HCT116 (cell line): Measurements from ENCODE around the gene PXMP2. TPM values are rescaled to one million over a fixed set of nuclear protein-coding genes. Genes with fewer than 3 reads are reported as not detected.
"Not testable (repeated sequence)": the region's sequence is repeated elsewhere in the genome, so short reads cannot be mapped to it uniquely, and the experiment has no call there.

Source experiments
- ATAC-seq: fragments of 200-7000 bp; cut with Tn5 transposase; 2 replicates; pipeline ENCODE4 v1.9.1; 2020; ENCODE audit warnings: mild to moderate bottlenecking, moderate library complexity
- BruUV-seq: library from RNA; stranded (reverse); fragments of 400-500 nt; replicated peaks from 2 replicates; lab custom pipeline; 2021; lab: Mats Ljungman, UMichigan
- CTCF ChIA-PET: fragments of 300-600 bp; sonication (Branson Sonifier 250); formaldehyde crosslinking; loops from one replicate; lab custom pipeline; 2021; ENCODE audit warnings: antibody characterized with exemption; lab: Charles Lee
- POLR2A ChIA-PET: fragments of 300-600, 350-600 bp; sonication (Branson Sonifier 250); formaldehyde crosslinking; loops from one replicate; lab custom pipeline; 2021; ENCODE audit warnings: antibody characterized with exemption; lab: Charles Lee
- RAD21 ChIA-PET, 2 experiments: fragments of 300-600 bp; sonication (Branson Sonifier 250); formaldehyde crosslinking; loops; one replicate each; lab custom pipeline; 2023; ENCODE audit warnings: low total read pairs in 2 of 2; ENCODE audit not compliant: uncharacterized antibody in 2 of 2, unreplicated experiment in 2 of 2, low non-redundant PET in 1 of 2; lab: Charles Lee
- DNase-seq: peaks from one replicate; pipeline ENCODE4 v3.0.0-alpha.2; 2010; ENCODE audit warnings: low read depth, low spot score
- H2AFZ ChIP-seq: fragments of 200-600 bp; shearing (Covaris generic), sonication (generic); 2 replicates; pipeline ENCODE4 v1.6.1; 2017; ENCODE audit warnings: low read depth, mixed run types, mixed read lengths, antibody characterized with exemption, low read length; ENCODE audit not compliant: poor library complexity, severe bottlenecking
- H3K27ac ChIP-seq: 2 replicates; pipeline ENCODE4 v1.5.1; 2012; ENCODE audit warnings: low read depth, low read length
- H3K27me3 ChIP-seq: fragments of 200-600 bp; sonication (generic); 2 replicates; pipeline ENCODE4 v1.6.1; 2016; ENCODE audit warnings: mixed run types, low read length, mixed read lengths; ENCODE audit not compliant: insufficient read depth
- H3K36me3 ChIP-seq, 2 experiments: fragments of 200-500 bp in 1 of 2; fragments of 200-600 bp in 1 of 2; sonication (Bioruptor generic) in 1 of 2; sonication (generic) in 1 of 2; 2 replicates each; pipeline versions ENCODE4 v1.5.1 to v1.6.1; 2014 to 2016; ENCODE audit warnings: low read length in 2 of 2, inconsistent platforms in 1 of 2, mixed read lengths in 1 of 2, mixed run types in 1 of 2; ENCODE audit not compliant: insufficient read depth in 2 of 2, control insufficient read depth in 1 of 2
- H3K4me1 ChIP-seq, 2 experiments: fragments of 200-600 bp in 1 of 2; sonication (generic) in 1 of 2; 2 replicates each; pipeline versions ENCODE4 v1.5.1 to v1.6.1; 2012 to 2017; ENCODE audit warnings: low read length in 2 of 2, inconsistent platforms in 1 of 2, mild to moderate bottlenecking in 1 of 2, mixed read lengths in 1 of 2, mixed run types in 1 of 2, moderate library complexity in 1 of 2; ENCODE audit not compliant: insufficient read depth in 2 of 2, control insufficient read depth in 1 of 2
- H3K4me2 ChIP-seq: fragments of 200-600 bp; sonication (generic); 2 replicates; pipeline ENCODE4 v1.6.1; 2017; ENCODE audit warnings: mixed run types, low read length, mixed read lengths
- H3K4me3 ChIP-seq, 2 experiments: fragments of 200-600 bp in 1 of 2; sonication (generic) in 1 of 2; replicated peaks in 1 of 2; 2 replicates each; pipeline ENCODE4 v1.5.1; 2011 to 2016; ENCODE audit warnings: low read length in 2 of 2, control low read depth in 1 of 2, low read depth in 1 of 2, mild to moderate bottlenecking in 1 of 2, mixed read lengths in 1 of 2, mixed run types in 1 of 2
- H3K79me2 ChIP-seq: fragments of 200-600 bp; sonication (generic); 2 replicates; pipeline ENCODE4 v1.6.1; 2017; ENCODE audit warnings: mild to moderate bottlenecking, mixed run types, low read length, moderate library complexity, mixed read lengths; ENCODE audit not compliant: insufficient read depth
- H3K9ac ChIP-seq: fragments of 200-600 bp; sonication (generic); 2 replicates; pipeline ENCODE4 v1.6.1; 2016; ENCODE audit warnings: low read length, mixed read lengths
- H3K9me2 ChIP-seq: fragments of 200-600 bp; sonication (generic), shearing (Covaris generic); 2 replicates; pipeline ENCODE4 v1.6.1; 2017; ENCODE audit warnings: mixed run types, mild to moderate bottlenecking, moderate library complexity; ENCODE audit not compliant: insufficient read depth
- H3K9me3 ChIP-seq, 2 experiments: fragments of 200-500 bp in 1 of 2; fragments of 200-600 bp in 1 of 2; sonication (Bioruptor generic) in 1 of 2; sonication (generic) in 1 of 2; 2 replicates each; pipeline ENCODE4 v1.6.1; 2014 to 2017; ENCODE audit warnings: low read length in 2 of 2, mixed read lengths in 2 of 2, inconsistent platforms in 1 of 2, low read depth in 1 of 2, mild to moderate bottlenecking in 1 of 2, mixed run types in 1 of 2, moderate library complexity in 1 of 2; ENCODE audit not compliant: control insufficient read depth in 1 of 2, insufficient read depth in 1 of 2
- H4K20me1 ChIP-seq: fragments of 200-600 bp; sonication (generic), shearing (Covaris generic); 2 replicates; pipeline ENCODE4 v1.6.1; 2017; ENCODE audit warnings: mixed run types, mild to moderate bottlenecking, moderate library complexity; ENCODE audit not compliant: insufficient read depth
- CTCF ChIP-seq, 3 experiments: fragments of 200-600 bp in 1 of 3; sonication (generic) in 1 of 3; IDR thresholded peaks in 2 of 3; conservative IDR thresholded peaks in 1 of 3; 2 replicates each; pipeline ENCODE4 v1.5.1; 2012 to 2017; ENCODE audit warnings: low read depth in 2 of 3, low read length in 2 of 3, antibody characterized with exemption in 1 of 3, borderline replicate concordance in 1 of 3, control low read depth in 1 of 3, mild to moderate bottlenecking in 1 of 3, mixed read lengths in 1 of 3, mixed run types in 1 of 3, moderate library complexity in 1 of 3; ENCODE audit not compliant: insufficient read depth in 1 of 3
- MAX ChIP-seq: IDR thresholded peaks from 2 replicates; pipeline ENCODE4 v1.6.1; 2012
- POLR2A ChIP-seq: IDR thresholded peaks from 2 replicates; pipeline ENCODE4 v1.7.0; 2011; ENCODE audit warnings: borderline replicate concordance; ENCODE audit not compliant: insufficient read depth, insufficient read length; ENCODE audit errors: extremely low read depth
- POLR2AphosphoS5 ChIP-seq: IDR thresholded peaks from 2 replicates; pipeline ENCODE4 v1.6.1; 2011; ENCODE audit warnings: mild to moderate bottlenecking, low read depth, low read length, moderate library complexity
- SIN3A ChIP-seq: IDR thresholded peaks from 2 replicates; pipeline ENCODE4 v1.6.1; 2012; ENCODE audit warnings: low read depth
- TCF7L2 ChIP-seq: IDR thresholded peaks from 2 replicates; pipeline ENCODE4 v1.7.0; 2011; ENCODE audit warnings: borderline replicate concordance, inconsistent platforms; ENCODE audit not compliant: insufficient read depth, insufficient read length; ENCODE audit errors: extremely low read depth
- intact Hi-C: fragments of 100-400 bp; cut with micrococcal nuclease; formaldehyde crosslinking; loops from 2 replicates; pipeline ENCODE4 v1.10.0; 2022
- total RNA-seq: library from RNA; stranded (reverse); gene quantifications from one replicate; pipeline ENCODE4 v1.2.1, GENCODE V29; 2021; ENCODE audit not compliant: unreplicated experiment

The PXMP2 gene
- total RNA-seq, 1 experiment from 2014 or later: 30.9 TPM

GRCh38 chr12:132753670-132754069, 66.3 kb downstream of the PXMP2 start:
- CTCF ChIA-PET, H3K9me3 ChIP-seq, H3K9ac ChIP-seq, H3K4me1 ChIP-seq, DNase-seq, intact Hi-C loops, ATAC-seq, POLR2A ChIA-PET, H4K20me1 ChIP-seq, H3K9me2 ChIP-seq, H3K4me3 ChIP-seq, H3K27me3 ChIP-seq, BruUV-seq, H2AFZ ChIP-seq, RAD21 ChIA-PET, H3K4me2 ChIP-seq, H3K27ac ChIP-seq: not testable (repeated sequence)
- H3K79me2 ChIP-seq: peaks cover 81% of the 10 kb centered on the region
- peaks cover 37 to 47% of the 10 kb centered on the region in 2 experiments; a peak in 3 of 4 replicates for H3K36me3 ChIP-seq

GRCh38 chr12:132754160-132754932, 67.0 kb downstream of the PXMP2 start:
- ChIA-PET RAD21 (no interaction called here), POLR2A (no interaction called here), CTCF (no interaction called here)
- Histone ChIP-seq H3K27ac (no peak overlapping the region), H3K4me1 (0 out of 4 replicates have a peak, but pooled peaks cover 0 to 3% of the 10 kb centered on the region in 2 experiments), H3K27me3 (no peaks in the 10 kb centered on the region), H3K9me3 (no peaks in the 10 kb centered on the region), H3K9me2 (no peaks in the 10 kb centered on the region), H3K4me3 (no peak overlapping the region), H3K4me2 (no peak overlapping the region), H3K79me2 (peaks cover 87% of the 10 kb centered on the region), H4K20me1 (no peaks in the 10 kb centered on the region; the same call in 1 of the 2 replicates), H2AFZ (no peak overlapping the region), H3K9ac (no peak overlapping the region), H3K36me3 (peaks cover 34 to 45% of the 10 kb centered on the region in 2 experiments; a peak in 3 of 4 replicates)
- TF ChIP-seq SIN3A (no peak), CTCF (IDR thresholded peaks at IDR 0.05 in 2 of 3, conservative IDR thresholded peaks at IDR 0.05 in 1 of 3; ENCODE audit: borderline replicate concordance in 1 of 3, insufficient read depth in 1 of 3, low read depth in 2 of 3, low read length in 2 of 3) (peak in 2 of 3 experiments; percentile 6 to 24; a peak in 2 of 6 replicates), TCF7L2 (no peak), POLR2AphosphoS5 (no peak), MAX (no peak), POLR2A (no peak)
- intact Hi-C loops: no loop called here
- BruUV-seq: no TSS peak
- ATAC-seq (peak; percentile 93), DNase-seq (peak; percentile 19)

Other genes starting within 250 kb of the PXMP2 start
- 124 TPM for gene FBRSL1, start 197.4 kb upstream of the PXMP2 start, total RNA-seq
- gene LRCOL1, start 77.0 kb upstream of the PXMP2 start, total RNA-seq: not detected
- not detected for gene P2RX2, start 68.8 kb upstream of the PXMP2 start, total RNA-seq
- gene POLE, start 245 bp upstream of the PXMP2 start, total RNA-seq: 128 TPM
- 98.3 TPM for gene PGAM5, start 23.3 kb downstream of the PXMP2 start, total RNA-seq
- 68.8 TPM for gene ANKLE2, start 74.2 kb downstream of the PXMP2 start, total RNA-seq
- gene GOLGA3, start 141.3 kb downstream of the PXMP2 start, total RNA-seq: 35.1 TPM
- 0.39 TPM for gene CHFR, start 200.0 kb downstream of the PXMP2 start, total RNA-seq